ENCODE results near the gene LAMB1. TPM values are rescaled to one million over a fixed set of nuclear protein-coding genes. Genes with fewer than 3 reads are reported as not detected.

Gene LAMB1
- total and polyA plus RNA-seq, 4 donors: 95.9 to 285 (median 173) TPM

DNA sequence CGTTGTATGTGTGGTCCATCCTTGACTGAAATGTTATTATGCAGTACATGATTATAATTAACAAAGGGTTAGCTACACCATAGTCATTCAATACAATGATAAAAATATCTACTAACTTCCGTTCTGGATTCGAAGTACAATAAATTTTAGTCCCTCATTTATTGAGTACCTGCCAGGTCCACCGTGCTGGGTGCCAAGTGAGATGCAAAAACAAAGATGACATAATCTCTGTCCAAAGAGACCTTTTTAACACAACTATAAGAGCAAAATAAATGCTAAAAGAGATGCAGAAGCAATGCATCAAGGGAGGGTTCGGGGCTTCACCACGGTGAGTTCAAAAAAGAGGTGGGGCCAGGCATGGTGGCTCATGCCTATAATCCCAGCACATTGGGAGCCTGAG is 33.1 kb downstream of the LAMB1 start:
- peak overlapping the region in 1 of 2 donors; percentile 17 for H3K27ac ChIP-seq (ENCODE audit: low read depth in 1 of 2, low read length in 1 of 2)
- WGBS, 2 donors: 71 to 74% methylated on average over 6 of the region's 6 CpGs
- H3K36me3 ChIP-seq (ENCODE audit: control insufficient read depth in 4 of 4, insufficient read depth in 4 of 4, low read length in 4 of 4): peaks cover 0 to 37% (median 15%) of the 10 kb centered on the region in 4 donors
- no peaks in the 10 kb centered on the region for H3K27me3 ChIP-seq (ENCODE audit: control insufficient read depth in 3 of 3, insufficient read depth in 3 of 3, low read length in 2 of 3)
- no peak overlapping the region for H3K4me3 ChIP-seq
- H3K9me3 ChIP-seq (ENCODE audit: control insufficient read depth in 4 of 4, insufficient read depth in 3 of 4, low read length in 3 of 4): no peaks in the 10 kb centered on the region
- no peak for DNase-seq
- H3K4me1 ChIP-seq (ENCODE audit: control insufficient read depth in 5 of 5, insufficient read depth in 5 of 5, low read length in 5 of 5): peaks cover 2 to 23% (median 17%) of the 10 kb centered on the region in 5 donors
- TF ChIP-seq, protein P1, sequence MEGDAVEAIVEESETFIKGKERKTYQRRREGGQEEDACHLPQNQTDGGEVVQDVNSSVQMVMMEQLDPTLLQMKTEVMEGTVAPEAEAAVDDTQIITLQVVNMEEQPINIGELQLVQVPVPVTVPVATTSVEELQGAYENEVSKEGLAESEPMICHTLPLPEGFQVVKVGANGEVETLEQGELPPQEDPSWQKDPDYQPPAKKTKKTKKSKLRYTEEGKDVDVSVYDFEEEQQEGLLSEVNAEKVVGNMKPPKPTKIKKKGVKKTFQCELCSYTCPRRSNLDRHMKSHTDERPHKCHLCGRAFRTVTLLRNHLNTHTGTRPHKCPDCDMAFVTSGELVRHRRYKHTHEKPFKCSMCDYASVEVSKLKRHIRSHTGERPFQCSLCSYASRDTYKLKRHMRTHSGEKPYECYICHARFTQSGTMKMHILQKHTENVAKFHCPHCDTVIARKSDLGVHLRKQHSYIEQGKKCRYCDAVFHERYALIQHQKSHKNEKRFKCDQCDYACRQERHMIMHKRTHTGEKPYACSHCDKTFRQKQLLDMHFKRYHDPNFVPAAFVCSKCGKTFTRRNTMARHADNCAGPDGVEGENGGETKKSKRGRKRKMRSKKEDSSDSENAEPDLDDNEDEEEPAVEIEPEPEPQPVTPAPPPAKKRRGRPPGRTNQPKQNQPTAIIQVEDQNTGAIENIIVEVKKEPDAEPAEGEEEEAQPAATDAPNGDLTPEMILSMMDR (IDR thresholded peaks at IDR 0.05; ENCODE audit: control extremely low read depth, extremely low read depth): no peak
- no peak for ATAC-seq (ENCODE audit: insufficient read depth, low FRiP score)
- H3K9ac ChIP-seq (ENCODE audit: insufficient read depth in 1 of 2, low read length in 2 of 2): no peak overlapping the region

DNA sequence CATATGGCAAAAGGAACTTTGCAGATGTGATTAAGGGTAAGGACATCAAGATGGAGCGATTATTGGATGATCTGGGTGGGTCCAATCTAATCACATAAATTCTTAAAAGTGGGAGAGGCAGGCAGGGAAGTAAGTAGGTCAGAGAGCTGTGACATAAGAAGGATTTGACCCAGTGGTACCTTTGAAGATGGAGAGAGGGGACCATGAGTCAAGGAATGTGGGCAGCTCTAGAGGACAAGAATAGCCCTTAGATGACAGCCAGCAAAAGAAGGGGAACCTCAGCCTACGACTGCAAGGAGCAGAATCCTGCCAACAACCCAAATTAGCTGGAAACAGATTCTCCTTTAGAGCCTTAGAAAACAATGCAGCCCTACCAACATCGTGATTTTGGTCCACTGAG is 34.5 kb downstream of the LAMB1 start:
- DNase-seq (no peak), ATAC-seq (ENCODE audit: insufficient read depth, low FRiP score) (no peak)
- no peaks in the 10 kb centered on the region for H3K9me3 ChIP-seq (ENCODE audit: control insufficient read depth in 4 of 4, insufficient read depth in 3 of 4, low read length in 3 of 4)
- 86 to 89% methylated on average over 3 of the region's 3 CpGs for WGBS, 2 donors
- no peaks in the 10 kb centered on the region for H3K27me3 ChIP-seq (ENCODE audit: control insufficient read depth in 3 of 3, insufficient read depth in 3 of 3, low read length in 2 of 3)
- H3K36me3 ChIP-seq (ENCODE audit: control insufficient read depth in 4 of 4, insufficient read depth in 4 of 4, low read length in 4 of 4): peaks cover 0 to 38% (median 18%) of the 10 kb centered on the region in 4 donors
- H3K9ac ChIP-seq (ENCODE audit: insufficient read depth in 1 of 2, low read length in 2 of 2): no peak overlapping the region
- TF ChIP-seq, protein P1 (IDR thresholded peaks at IDR 0.05; ENCODE audit: control extremely low read depth, extremely low read depth): no peak
- H3K4me1 ChIP-seq (ENCODE audit: control insufficient read depth in 5 of 5, insufficient read depth in 5 of 5, low read length in 5 of 5): peaks cover 2 to 20% (median 17%) of the 10 kb centered on the region in 5 donors
- H3K4me3 ChIP-seq: no peak overlapping the region
- no peak overlapping the region for H3K27ac ChIP-seq (ENCODE audit: low read depth in 1 of 2, low read length in 1 of 2)

DNA sequence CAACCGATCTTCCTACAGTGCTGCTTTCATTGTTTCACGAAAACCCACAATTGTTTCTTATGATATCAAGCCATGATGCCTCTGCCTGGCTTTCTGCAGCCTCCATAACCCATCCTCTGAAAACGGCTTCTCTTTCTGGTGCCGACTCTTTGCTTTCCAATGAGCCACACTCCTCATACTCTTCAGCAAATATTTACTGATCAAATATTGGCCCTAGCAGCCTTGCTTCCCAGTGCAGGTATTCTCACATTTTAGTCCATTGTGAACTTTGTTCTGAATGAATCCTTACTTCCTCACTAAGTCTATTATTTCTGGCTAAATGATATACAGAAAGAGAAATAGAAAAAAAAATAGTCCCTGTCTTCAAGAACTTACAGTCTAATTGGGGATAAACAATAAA is 35.5 kb downstream of the LAMB1 start:
- no peak overlapping the region for H3K4me3 ChIP-seq
- TF ChIP-seq, protein P1 (IDR thresholded peaks at IDR 0.05; ENCODE audit: control extremely low read depth, extremely low read depth): no peak
- DNase-seq: no peak
- H3K9ac ChIP-seq (ENCODE audit: insufficient read depth in 1 of 2, low read length in 2 of 2): no peak overlapping the region
- peaks cover 2 to 14% (median 11%) of the 10 kb centered on the region in 5 donors for H3K4me1 ChIP-seq (ENCODE audit: control insufficient read depth in 5 of 5, insufficient read depth in 5 of 5, low read length in 5 of 5)
- H3K27me3 ChIP-seq (ENCODE audit: control insufficient read depth in 3 of 3, insufficient read depth in 3 of 3, low read length in 2 of 3): no peaks in the 10 kb centered on the region
- H3K36me3 ChIP-seq (ENCODE audit: control insufficient read depth in 4 of 4, insufficient read depth in 4 of 4, low read length in 4 of 4): peaks cover 0 to 42% (median 18%) of the 10 kb centered on the region in 4 donors
- H3K9me3 ChIP-seq (ENCODE audit: control insufficient read depth in 4 of 4, insufficient read depth in 3 of 4, low read length in 3 of 4): no peaks in the 10 kb centered on the region
- no peak for ATAC-seq (ENCODE audit: insufficient read depth, low FRiP score)
- H3K27ac ChIP-seq (ENCODE audit: low read depth in 1 of 2, low read length in 1 of 2): peak overlapping the region in 1 of 2 donors; percentile 7
- 64 to 79% methylated on average over 4 of the region's 4 CpGs for WGBS, 2 donors

DNA sequence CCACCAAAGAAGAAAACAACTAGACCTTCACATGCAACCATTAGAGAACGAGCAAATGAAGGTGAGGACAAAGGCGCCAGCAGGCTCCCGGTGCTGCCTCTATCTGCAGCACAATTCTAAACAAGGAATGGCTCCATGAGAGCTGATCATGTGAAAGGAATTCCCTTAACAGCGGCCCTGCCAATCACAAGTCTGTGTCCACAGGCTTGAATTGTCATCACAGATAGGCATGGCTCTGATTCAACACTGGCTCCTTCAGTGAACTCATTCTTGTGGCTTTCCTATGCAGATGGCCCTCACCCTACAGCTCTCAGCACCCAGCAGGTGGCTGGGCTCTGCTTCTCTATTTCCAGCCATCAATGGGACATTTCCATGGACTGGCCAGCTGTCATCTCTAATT is 36.2 kb downstream of the LAMB1 start:
- 78 to 90% methylated on average over 4 of the region's 4 CpGs for WGBS, 2 donors
- TF ChIP-seq, protein P1 (IDR thresholded peaks at IDR 0.05; ENCODE audit: control extremely low read depth, extremely low read depth): no peak
- DNase-seq: no peak

More for the DNA sequence above, 36.2 kb downstream of the LAMB1 start:
- no peak for ATAC-seq (ENCODE audit: insufficient read depth, low FRiP score)
- no peaks in the 10 kb centered on the region for H3K27me3 ChIP-seq (ENCODE audit: control insufficient read depth in 3 of 3, insufficient read depth in 3 of 3, low read length in 2 of 3)
- no peak overlapping the region for H3K9ac ChIP-seq (ENCODE audit: insufficient read depth in 1 of 2, low read length in 2 of 2)
- H3K9me3 ChIP-seq (ENCODE audit: control insufficient read depth in 4 of 4, insufficient read depth in 3 of 4, low read length in 3 of 4): no peaks in the 10 kb centered on the region
- peaks cover 2 to 13% (median 9%) of the 10 kb centered on the region in 5 donors for H3K4me1 ChIP-seq (ENCODE audit: control insufficient read depth in 5 of 5, insufficient read depth in 5 of 5, low read length in 5 of 5)
- peak overlapping the region in 1 of 2 donors; percentile 82 for H3K27ac ChIP-seq (ENCODE audit: low read depth in 1 of 2, low read length in 1 of 2)
- H3K36me3 ChIP-seq (ENCODE audit: control insufficient read depth in 4 of 4, insufficient read depth in 4 of 4, low read length in 4 of 4): peaks cover 0 to 45% (median 20%) of the 10 kb centered on the region in 4 donors
- H3K4me3 ChIP-seq: no peak overlapping the region

Measured in lung (tissue), 12 donors.